ENCODE results near the gene OR6J1.
"Not testable (repeated sequence)": the region's sequence is repeated elsewhere in the genome, so short reads cannot be mapped to it uniquely, and the experiment has no call there.

Gene OR6J1

GRCh38 chr14:22601996-22602395 is 42.2 kb downstream of the OR6J1 start:
- DNase-seq, result no peak

- no peak for DNase-seq
Measured at GRCh38 chr14:22601456-22601855, 42.7 kb downstream of the OR6J1 start.

GRCh38 chr14:22600027-22600426 is 44.1 kb downstream of the OR6J1 start:
- no peak for DNase-seq

- no peak for DNase-seq
Measured at GRCh38 chr14:22599349-22599748, 44.8 kb downstream of the OR6J1 start.

GRCh38 chr14:22598896-22599244 is 45.3 kb downstream of the OR6J1 start:
- no peak for DNase-seq

GRCh38 chr14:22598099-22598895 is 45.9 kb downstream of the OR6J1 start, which contains the start of gene ABHD4:
ABHD4 (plus strand) TSS chr14:22598300; CDS start chr14:22598307, 7 bp downstream.
- DNase-seq, result peak; percentile 79

GRCh38 chr14:22597771-22598098 is 46.4 kb downstream of the OR6J1 start:
- no peak for DNase-seq

- DNase-seq, result no peak
Measured at GRCh38 chr14:22597265-22597664, 46.9 kb downstream of the OR6J1 start.

- no peak for DNase-seq
Measured at GRCh38 chr14:22596354-22596879, 47.7 kb downstream of the OR6J1 start.

GRCh38 chr14:22594156-22594716 is 49.9 kb downstream of the OR6J1 start:
- no peak for DNase-seq

GRCh38 chr14:22593601-22594000 is 50.6 kb downstream of the OR6J1 start:
- no peak for DNase-seq

- DNase-seq, result no peak
Measured at GRCh38 chr14:22593189-22593588, 51.0 kb downstream of the OR6J1 start.

- peak; percentile 100 for DNase-seq
Measured at GRCh38 chr14:22589096-22589839, 54.9 kb downstream of the OR6J1 start, which contains the start of gene DAD1. DAD1 (minus strand) TSS chr14:22589224; CDS start chr14:22589157, 67 bp downstream.

- DNase-seq, result peak; percentile 64
Measured at GRCh38 chr14:22588526-22589095, 55.5 kb downstream of the OR6J1 start.

GRCh38 chr14:22587677-22588422 is 56.3 kb downstream of the OR6J1 start:
- DNase-seq, result not testable (repeated sequence)

- no peak for DNase-seq
Measured at GRCh38 chr14:22587247-22587646, 56.9 kb downstream of the OR6J1 start.

GRCh38 chr14:22583994-22584393 is 60.2 kb downstream of the OR6J1 start:
- no peak for DNase-seq
